Fibroblast of pulmonary artery (primary cell): ENCODE data around the gene ZSCAN20.

Experiments
- DNase-seq: peaks from one replicate; pipeline ENCODE4 v3.0.0-alpha.2; 2010; ENCODE audit warnings: low read depth
- H3K4me3 ChIP-seq: replicated peaks from 2 replicates; pipeline ENCODE4 v1.5.1; 2011; ENCODE audit warnings: low read depth, mild to moderate bottlenecking, control low read depth, low read length, moderate library complexity
- TF ChIP-seq, protein P1 (sequence below): IDR thresholded peaks from 2 replicates; pipeline ENCODE4 v1.5.1; 2011; ENCODE audit warnings: mild to moderate bottlenecking, control low read depth, low read length, inconsistent platforms; ENCODE audit errors: missing control alignments

The ZSCAN20 gene

DNA sequence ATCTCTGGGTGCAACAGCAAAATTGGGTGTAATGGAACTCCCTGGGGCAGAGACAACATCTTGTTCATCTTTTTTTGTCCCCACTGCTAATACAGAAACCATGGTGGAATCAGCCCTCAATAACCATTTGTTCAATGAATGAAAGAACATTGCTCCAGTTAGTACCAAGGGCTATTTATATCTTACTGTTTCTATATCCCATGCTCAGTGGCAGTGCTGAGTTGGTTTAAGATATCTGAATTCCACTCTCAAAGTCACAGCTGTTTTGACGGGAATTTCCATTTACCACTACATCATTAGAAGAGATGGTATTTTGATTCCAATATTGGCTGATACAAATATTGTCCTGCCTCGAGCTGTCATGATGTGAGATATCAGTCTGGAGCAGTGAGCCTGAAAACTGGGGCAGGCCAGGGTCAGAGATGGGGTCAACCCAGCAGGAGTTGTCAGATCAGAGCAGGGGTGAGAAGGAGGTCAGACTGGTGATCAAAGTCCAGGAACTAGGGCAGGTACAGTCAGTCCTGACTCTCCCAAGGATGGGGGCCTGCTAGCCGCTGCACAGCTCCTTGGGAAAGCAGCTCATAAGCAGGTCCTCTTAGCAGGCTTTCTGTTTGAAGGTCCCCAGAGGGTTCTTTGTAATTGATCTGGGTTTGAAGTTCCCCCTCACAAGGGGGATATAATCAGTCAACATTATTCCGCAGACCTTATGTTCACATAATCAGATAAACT, 35.7 kb upstream of the ZSCAN20 start:
- no peak for DNase-seq
- TF ChIP-seq, protein P1, sequence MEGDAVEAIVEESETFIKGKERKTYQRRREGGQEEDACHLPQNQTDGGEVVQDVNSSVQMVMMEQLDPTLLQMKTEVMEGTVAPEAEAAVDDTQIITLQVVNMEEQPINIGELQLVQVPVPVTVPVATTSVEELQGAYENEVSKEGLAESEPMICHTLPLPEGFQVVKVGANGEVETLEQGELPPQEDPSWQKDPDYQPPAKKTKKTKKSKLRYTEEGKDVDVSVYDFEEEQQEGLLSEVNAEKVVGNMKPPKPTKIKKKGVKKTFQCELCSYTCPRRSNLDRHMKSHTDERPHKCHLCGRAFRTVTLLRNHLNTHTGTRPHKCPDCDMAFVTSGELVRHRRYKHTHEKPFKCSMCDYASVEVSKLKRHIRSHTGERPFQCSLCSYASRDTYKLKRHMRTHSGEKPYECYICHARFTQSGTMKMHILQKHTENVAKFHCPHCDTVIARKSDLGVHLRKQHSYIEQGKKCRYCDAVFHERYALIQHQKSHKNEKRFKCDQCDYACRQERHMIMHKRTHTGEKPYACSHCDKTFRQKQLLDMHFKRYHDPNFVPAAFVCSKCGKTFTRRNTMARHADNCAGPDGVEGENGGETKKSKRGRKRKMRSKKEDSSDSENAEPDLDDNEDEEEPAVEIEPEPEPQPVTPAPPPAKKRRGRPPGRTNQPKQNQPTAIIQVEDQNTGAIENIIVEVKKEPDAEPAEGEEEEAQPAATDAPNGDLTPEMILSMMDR: no peak
- H3K4me3 ChIP-seq: no peak overlapping the region

DNA sequence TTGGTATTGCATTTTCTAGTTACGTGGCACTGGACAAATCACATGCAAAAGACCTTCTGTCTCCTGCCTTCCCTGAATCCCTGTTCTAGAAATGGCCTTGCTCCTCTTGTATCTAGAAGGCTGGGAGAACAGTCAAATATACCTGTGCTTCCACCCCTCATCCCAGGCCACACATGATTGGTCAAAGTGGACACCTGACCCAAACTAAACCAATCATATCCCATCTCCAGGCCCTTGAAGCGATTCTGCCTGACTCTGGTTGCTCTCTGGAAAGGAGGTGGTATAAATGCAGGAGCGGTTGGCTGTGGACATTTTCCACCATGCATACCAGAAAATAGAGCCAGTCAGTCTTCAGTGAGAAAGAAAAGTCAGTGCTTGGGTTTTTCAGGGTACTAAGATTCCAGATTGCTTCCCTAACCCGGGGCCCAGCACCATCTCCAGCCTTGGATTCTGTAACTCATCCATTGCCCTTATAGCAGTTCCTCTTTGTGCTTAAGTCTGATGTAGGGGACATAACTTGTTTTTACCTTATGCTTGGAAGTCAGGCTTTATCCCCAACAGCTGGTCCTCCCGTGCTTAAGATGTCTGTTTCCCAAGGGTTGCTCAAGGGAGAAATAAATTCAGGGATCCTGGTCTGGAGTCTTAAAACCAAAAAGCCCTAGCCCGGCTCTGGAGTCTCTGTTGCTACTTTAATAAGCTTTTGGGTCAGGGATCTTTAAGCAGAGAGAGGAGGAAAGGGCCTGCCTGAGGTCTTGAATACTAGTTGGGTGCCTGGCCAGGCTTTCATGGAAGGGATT, 33.9 kb upstream of the ZSCAN20 start:
- TF ChIP-seq, protein P1: no peak
- DNase-seq: no peak
- no peak overlapping the region for H3K4me3 ChIP-seq

DNA sequence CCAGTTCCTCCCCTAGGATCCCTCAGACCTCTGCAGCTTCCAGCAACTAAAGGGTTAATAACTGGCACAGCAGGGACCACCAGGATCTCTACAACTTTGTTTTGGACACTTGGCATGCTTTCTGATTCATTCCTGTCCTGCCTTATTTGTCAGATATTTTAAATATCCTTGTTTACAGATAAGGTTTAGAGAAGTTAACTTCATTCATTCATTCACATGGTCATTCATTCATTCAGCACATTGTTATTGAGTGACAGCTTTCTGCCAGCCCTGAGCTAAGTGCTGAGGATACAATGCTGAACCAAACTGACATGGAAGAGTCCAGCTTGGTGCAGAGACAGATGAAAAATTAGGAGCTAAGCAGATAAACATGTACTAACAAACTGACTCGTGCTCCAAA, 32.8 kb upstream of the ZSCAN20 start:
- H3K4me3 ChIP-seq: no peak overlapping the region
- TF ChIP-seq, protein P1: no peak
- no peak for DNase-seq

DNA sequence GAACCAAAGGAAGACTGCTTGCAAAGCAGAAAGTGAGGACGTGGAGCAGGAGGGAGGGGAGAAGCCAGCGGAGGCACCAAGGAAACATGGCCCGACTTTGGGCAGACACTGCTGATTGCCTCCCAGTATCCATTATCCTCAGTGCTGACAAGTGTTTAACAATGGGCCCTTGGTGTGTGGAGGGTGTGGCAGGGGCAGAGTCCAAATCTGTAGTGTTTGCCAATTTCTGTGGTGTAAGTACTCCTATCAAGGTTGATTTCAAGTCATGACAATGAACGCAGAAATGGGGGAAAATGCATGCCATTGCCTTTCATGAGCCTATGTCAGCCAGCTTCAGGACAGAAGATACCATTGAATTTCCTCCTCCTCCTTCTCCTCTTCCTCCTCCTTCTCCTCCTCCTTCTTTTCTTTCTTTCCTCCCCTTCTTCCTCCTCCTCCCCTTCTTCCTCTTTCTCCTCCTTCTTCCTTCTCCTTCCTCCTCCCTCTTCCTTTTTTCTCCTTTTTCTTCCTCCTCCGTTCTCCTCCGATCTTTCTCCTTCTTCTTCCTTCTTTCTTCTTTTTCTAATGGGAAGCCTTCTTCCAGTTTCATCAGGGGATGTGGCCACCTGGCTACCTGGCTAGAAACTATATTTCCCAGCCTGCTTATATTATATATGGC, 31.2 kb upstream of the ZSCAN20 start:
- TF ChIP-seq, protein P1: no peak
- H3K4me3 ChIP-seq: no peak overlapping the region
- no peak for DNase-seq

DNA sequence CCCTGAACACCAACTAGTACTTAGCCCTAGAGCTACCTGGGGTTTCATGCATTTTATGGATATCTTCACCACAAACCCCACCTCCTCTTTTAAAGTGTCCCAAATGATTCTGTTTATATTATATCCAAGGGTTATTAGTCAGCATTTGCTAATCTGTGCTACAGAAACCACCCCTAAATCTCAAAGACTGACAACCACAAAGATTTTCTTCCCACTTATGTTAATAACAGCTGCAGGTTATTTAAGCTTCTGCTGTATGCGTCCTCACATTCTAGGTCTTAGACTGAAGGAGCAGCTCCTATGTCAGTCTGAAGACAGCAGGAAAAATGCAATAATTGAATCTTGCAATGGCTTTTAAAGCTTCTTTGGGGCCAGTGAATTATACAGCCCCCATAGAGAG, 30.3 kb upstream of the ZSCAN20 start:
- DNase-seq: no peak
- no peak overlapping the region for H3K4me3 ChIP-seq
- TF ChIP-seq, protein P1: no peak

DNA sequence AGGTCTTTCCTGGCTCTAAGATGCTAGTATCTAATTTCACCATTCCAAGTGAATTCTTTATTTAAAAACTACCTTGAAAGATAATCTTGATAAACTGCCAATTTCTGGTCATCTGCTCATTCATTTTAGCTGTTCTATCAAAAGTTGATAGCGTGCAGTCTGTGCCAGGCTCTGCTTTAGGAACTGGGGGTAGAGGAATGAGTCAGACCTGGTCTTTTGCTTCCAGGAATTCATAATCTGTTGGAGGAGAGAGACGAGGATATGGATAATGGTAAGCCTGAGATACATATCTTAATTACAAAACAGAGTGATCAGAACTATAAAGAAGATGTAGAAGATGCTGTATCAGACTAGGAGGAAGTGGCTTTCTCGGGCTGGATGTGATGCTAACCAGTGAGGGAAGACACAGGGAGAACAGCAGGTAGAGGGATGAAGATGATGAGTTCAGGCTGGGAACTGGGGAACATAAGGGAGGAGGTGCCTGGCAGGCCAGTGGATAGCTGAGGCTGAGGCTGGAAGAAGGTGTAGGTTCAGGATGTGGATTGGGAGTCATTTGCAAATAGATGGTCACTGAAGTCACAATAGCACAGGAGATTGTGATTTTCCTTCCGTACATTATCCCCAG, 29.3 kb upstream of the ZSCAN20 start:
- TF ChIP-seq, protein P1: no peak
- peak; percentile 45 for DNase-seq
- H3K4me3 ChIP-seq: no peak overlapping the region
